22Rv1 (cell line): Measurements from ENCODE around the gene GSTM5.
"Not testable (repeated sequence)": the region's sequence is repeated elsewhere in the genome, so short reads cannot be mapped to it uniquely, and the experiment has no call there.

Experiments used
- H3K27ac ChIP-seq: fragments of 450-650 bp; 2 replicates; pipeline ENCODE4 v1.5.1; 2017
- CTCF ChIP-seq: fragments of 450-650 bp; IDR thresholded peaks from 2 replicates; pipeline ENCODE4 v1.5.1; 2017; ENCODE audit warnings: mild to moderate bottlenecking
- ZFX ChIP-seq: fragments of 450-650 bp; IDR thresholded peaks from 2 replicates; pipeline ENCODE4 v1.6.1; 2017; ENCODE audit warnings: antibody characterized with exemption, borderline replicate concordance

GSTM5 gene

GRCh38 chr1:109749221-109749620, 37.2 kb downstream of the GSTM5 start:
- no peak for TF ChIP-seq CTCF
- TF ChIP-seq ZFX = no peak
- H3K27ac ChIP-seq = no peak overlapping the region

- H3K27ac ChIP-seq = no peak overlapping the region
- TF ChIP-seq CTCF (no peak), ZFX (no peak)
Measured at GRCh38 chr1:109750241-109750882, 38.3 kb downstream of the GSTM5 start.

GRCh38 chr1:109750920-109751319, 38.9 kb downstream of the GSTM5 start:
- H3K27ac ChIP-seq = no peak overlapping the region
- TF ChIP-seq CTCF (no peak), ZFX (no peak)

- no peak overlapping the region for H3K27ac ChIP-seq
- no peak for TF ChIP-seq ZFX
- no peak for TF ChIP-seq CTCF
Measured at GRCh38 chr1:109751531-109752260, 39.6 kb downstream of the GSTM5 start.

GRCh38 chr1:109754738-109755137, 42.7 kb downstream of the GSTM5 start:
- TF ChIP-seq ZFX (no peak), CTCF (no peak)
- H3K27ac ChIP-seq = no peak overlapping the region

GRCh38 chr1:109756325-109756724, 44.3 kb downstream of the GSTM5 start:
- not testable (repeated sequence) for H3K27ac ChIP-seq

- no peak for TF ChIP-seq CTCF
- TF ChIP-seq ZFX = no peak
- H3K27ac ChIP-seq = no peak overlapping the region
Measured at GRCh38 chr1:109756848-109757521, 44.9 kb downstream of the GSTM5 start.
